HepG2 (cell line): ENCODE results near the gene NEIL1. TPM values are rescaled to one million over a fixed set of nuclear protein-coding genes. Genes with fewer than 3 reads are reported as not detected.

Source experiments
- AHR ChIP-seq: IDR thresholded peaks from 2 replicates; pipeline ENCODE4 v1.6.1; 2018; ENCODE audit warnings: missing genetic modification reagents, missing compliant biosample characterization
- ATF6 ChIP-seq: sonication (generic); formaldehyde crosslinking; conservative IDR thresholded peaks from 2 replicates; pipeline ENCODE4 v1.4.0; 2020; ENCODE audit warnings: missing genetic modification reagents
- CCAR2 ChIP-seq: fragments of 200-400 bp; formaldehyde crosslinking; optimal IDR thresholded peaks from 2 replicates; pipeline ENCODE3; 2018; ENCODE audit warnings: low read depth, mild to moderate bottlenecking, low read length, moderate library complexity
- CEBPZ ChIP-seq: IDR thresholded peaks from 2 replicates; pipeline ENCODE4 v1.6.1; 2012; ENCODE audit warnings: low read length, improper control_type of control experiment
- FIP1L1 ChIP-seq: fragments of 200-400 bp; formaldehyde crosslinking; IDR thresholded peaks from 2 replicates; pipeline ENCODE4 v1.6.1; 2018; ENCODE audit warnings: low read depth, mild to moderate bottlenecking, low read length, moderate library complexity, borderline replicate concordance; ENCODE audit not compliant: insufficient read depth
- IKZF4 ChIP-seq: sonication (generic); formaldehyde crosslinking; IDR thresholded peaks from 2 replicates; pipeline ENCODE4 v1.5.1; 2020; ENCODE audit warnings: borderline replicate concordance, mild to moderate bottlenecking, low read depth, missing genetic modification reagents; ENCODE audit errors: not compliant biosample characterization
- NR2F6 ChIP-seq, 2 experiments: IDR thresholded peaks; 2 replicates each; pipeline ENCODE4 v1.6.1; 2016; ENCODE audit warnings: antibody characterized with exemption in 1 of 2, mild to moderate bottlenecking in 1 of 2
- ZFP62 ChIP-seq: sonication (generic); formaldehyde crosslinking; IDR thresholded peaks from 2 replicates; pipeline ENCODE4 v1.4.0; 2020; ENCODE audit warnings: missing genetic modification reagents
- ZFP82 ChIP-seq: sonication (generic); formaldehyde crosslinking; IDR thresholded peaks from 2 replicates; pipeline ENCODE4 v1.5.1; 2020; ENCODE audit warnings: mild to moderate bottlenecking, missing genetic modification reagents, borderline replicate concordance
- ZMAT3 ChIP-seq: sonication (generic); formaldehyde crosslinking; conservative IDR thresholded peaks from 2 replicates; pipeline ENCODE4 v1.7.0; 2021; ENCODE audit warnings: missing genetic modification reagents
- ZNF10 ChIP-seq: sonication (generic); formaldehyde crosslinking; IDR thresholded peaks from 2 replicates; pipeline ENCODE4 v1.4.0; 2020; ENCODE audit warnings: mild to moderate bottlenecking, low read depth, missing genetic modification reagents, borderline replicate concordance
- ZNF17 ChIP-seq: sonication (generic); formaldehyde crosslinking; IDR thresholded peaks from 2 replicates; pipeline ENCODE4 v1.5.0; 2020; ENCODE audit warnings: mild to moderate bottlenecking, missing genetic modification reagents
- ZNF354B ChIP-seq: sonication (generic); formaldehyde crosslinking; IDR thresholded peaks from 2 replicates; pipeline ENCODE4 v1.8.0; 2022; ENCODE audit warnings: mild to moderate bottlenecking, missing genetic modification reagents
- ZNF382 ChIP-seq: sonication (generic); formaldehyde crosslinking; IDR thresholded peaks from 2 replicates; pipeline ENCODE4 v1.5.0; 2020; ENCODE audit warnings: missing genetic modification reagents, mild to moderate bottlenecking, borderline replicate concordance
- ZNF768 ChIP-seq: sonication (generic); formaldehyde crosslinking; IDR thresholded peaks from 2 replicates; pipeline ENCODE4 v1.4.0; 2020; ENCODE audit warnings: missing genetic modification reagents
- ZNF83 ChIP-seq: sonication (generic); formaldehyde crosslinking; IDR thresholded peaks from 2 replicates; pipeline ENCODE4 v1.4.0; 2020; ENCODE audit warnings: missing genetic modification reagents, mild to moderate bottlenecking, borderline replicate concordance
- ZSCAN30 ChIP-seq: sonication (generic); formaldehyde crosslinking; IDR thresholded peaks from 2 replicates; pipeline ENCODE4 v1.5.0; 2020; ENCODE audit warnings: mild to moderate bottlenecking, missing genetic modification reagents
- ZSCAN5A ChIP-seq: sonication (generic); formaldehyde crosslinking; IDR thresholded peaks from 2 replicates; pipeline ENCODE4 v1.8.0; 2022; ENCODE audit warnings: mild to moderate bottlenecking, missing genetic modification reagents, borderline replicate concordance
- polyA plus RNA-seq, 8 experiments: library from polyadenylated mRNA; depleted of rRNA in 3 of 8; stranded (reverse) in 7 of 8; unstranded in 1 of 8; fragments of >200 nt; fragmentation: Illumina TruSeq in 4 of 8; extraction: Trizol in 4 of 8; gene quantifications; 2 replicates each; pipeline versions ENCODE4 v1.2.1 to v1.2.3, GENCODE V29; 2011 to 2016; ENCODE audit warnings: low read depth in 4 of 8, missing spikeins in 1 of 8, mixed read lengths in 1 of 8; ENCODE audit not compliant: insufficient read depth in 1 of 8
- total RNA-seq, 5 experiments: library from RNA; depleted of rRNA; stranded (reverse); fragments of >200 nt; fragmentation: Illumina TruSeq; extraction: Trizol; gene quantifications; 2 replicates each; pipeline ENCODE4 v1.2.3, GENCODE V29; 2016; ENCODE audit warnings: low read depth in 1 of 5
- TF ChIP-seq, protein P1 (sequence below), 2 experiments: sonication (generic) in 1 of 2; formaldehyde crosslinking in 1 of 2; IDR thresholded peaks; 2 replicates each; pipeline versions ENCODE4 v1.5.1 to v1.6.1; 2011 to 2020; ENCODE audit warnings: borderline replicate concordance in 1 of 2, low read depth in 1 of 2, low read length in 1 of 2, mild to moderate bottlenecking in 1 of 2, missing genetic modification reagents in 1 of 2, moderate library complexity in 1 of 2

NEIL1 gene
- total and polyA plus RNA-seq, 2 of the 13 experiments (the other 11 are each of a cell fraction or from before 2014, with no cell fraction given): 10.4 to 15.5 TPM

GRCh38 chr15:75367913-75368688 is 21.3 kb downstream of the NEIL1 start, which contains the start of gene MAN2C1 (continued):
- TF ChIP-seq, protein P1, sequence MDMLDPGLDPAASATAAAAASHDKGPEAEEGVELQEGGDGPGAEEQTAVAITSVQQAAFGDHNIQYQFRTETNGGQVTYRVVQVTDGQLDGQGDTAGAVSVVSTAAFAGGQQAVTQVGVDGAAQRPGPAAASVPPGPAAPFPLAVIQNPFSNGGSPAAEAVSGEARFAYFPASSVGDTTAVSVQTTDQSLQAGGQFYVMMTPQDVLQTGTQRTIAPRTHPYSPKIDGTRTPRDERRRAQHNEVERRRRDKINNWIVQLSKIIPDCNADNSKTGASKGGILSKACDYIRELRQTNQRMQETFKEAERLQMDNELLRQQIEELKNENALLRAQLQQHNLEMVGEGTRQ (IDR thresholded peaks at IDR 0.05; ENCODE audit: low read depth, low read length): no peak; the same call in 1 of the 2 replicates
- TF ChIP-seq, protein P1 (CRISPR knock-in tag; IDR thresholded peaks at IDR 0.05; ENCODE audit: borderline replicate concordance): peak; percentile 19; the same call in 1 of the 2 replicates
- TF ChIP-seq ZNF17 (CRISPR knock-in tag) (no peak), ATF6 (0 out of 2 replicates have a peak, but pooled peaks have one; percentile 62), ZNF83 (CRISPR knock-in tag) (no peak; the same call in 1 of the 2 replicates), CCAR2 (no peak), ZNF382 (CRISPR knock-in tag) (no peak), ZNF10 (CRISPR knock-in tag) (no peak), AHR (no peak; the same call in none of the 2 replicates), IKZF4 (CRISPR knock-in tag) (peak; percentile 61), ZNF768 (peak; percentile 76), ZFP62 (CRISPR knock-in tag) (no peak), ZNF354B (CRISPR knock-in tag) (no peak), NR2F6 (IDR thresholded peaks at IDR 0.05) (no peak), NR2F6 (CRISPR knock-in tag; IDR thresholded peaks at IDR 0.05) (peak; percentile 43), FIP1L1 (peak; percentile 95), ZSCAN30 (CRISPR knock-in tag) (no peak), CEBPZ (no peak), ZMAT3 (CRISPR knock-in tag) (no peak; the same call in 1 of the 2 replicates), ZFP82 (CRISPR knock-in tag) (peak; percentile 94), ZSCAN5A (CRISPR knock-in tag) (peak; percentile 74; the same call in 1 of the 2 replicates)
